ENCODE data around the gene VTN.

VTN gene

GRCh38 chr17:28368306-28368831 lies 1.7 kb downstream of the VTN start:
- no peak for DNase-seq

GRCh38 chr17:28367641-28368305 lies 2.3 kb downstream of the VTN start:
- no peak for DNase-seq

- DNase-seq, result no peak
These were observed 3.5 kb downstream of the VTN start for GRCh38 chr17:28366605-28367004.

- DNase-seq, result no peak
These were observed 4.6 kb downstream of the VTN start for GRCh38 chr17:28365487-28365886.

- DNase-seq, result no peak
These were observed 5.3 kb downstream of the VTN start, which contains the start of gene SEBOX for GRCh38 chr17:28364665-28365363. SEBOX (minus strand) TSS chr17:28365199; CDS start chr17:28365151, 48 bp downstream.

- DNase-seq, result no peak
These were observed 6.1 kb downstream of the VTN start for GRCh38 chr17:28363776-28364650.

- no peak for DNase-seq
These were observed 6.9 kb downstream of the VTN start for GRCh38 chr17:28363186-28363585.

- no peak for DNase-seq
These were observed 12.3 kb downstream of the VTN start for GRCh38 chr17:28357901-28358197.

GRCh38 chr17:28357061-28357900 lies 12.8 kb downstream of the VTN start, which contains the start of gene POLDIP2:
POLDIP2 (minus strand) TSS chr17:28357527; CDS start chr17:28357448, 79 bp downstream.
- peak; percentile 92 for DNase-seq

- DNase-seq, result no peak
These were observed 19.8 kb downstream of the VTN start for GRCh38 chr17:28350271-28350670.

GRCh38 chr17:28348979-28349378 lies 21.1 kb downstream of the VTN start:
- no peak for DNase-seq

GRCh38 chr17:28347261-28347891 lies 22.7 kb downstream of the VTN start:
- no peak for DNase-seq

- no peak for DNase-seq
These were observed 23.3 kb downstream of the VTN start for GRCh38 chr17:28346746-28347246.

GRCh38 chr17:28346199-28346580 lies 23.9 kb downstream of the VTN start:
- no peak for DNase-seq

GRCh38 chr17:28345419-28346198 lies 24.5 kb downstream of the VTN start:
- no peak for DNase-seq

- no peak for DNase-seq
These were observed 25.6 kb downstream of the VTN start for GRCh38 chr17:28344435-28344901.

- no peak for DNase-seq
These were observed 26.1 kb downstream of the VTN start for GRCh38 chr17:28344011-28344410.

GRCh38 chr17:28343491-28343932 lies 26.6 kb downstream of the VTN start:
- DNase-seq, result no peak

- DNase-seq, result no peak
These were observed 27.8 kb downstream of the VTN start for GRCh38 chr17:28342313-28342712.

- DNase-seq, result no peak
These were observed 28.6 kb downstream of the VTN start for GRCh38 chr17:28341516-28341915.

GRCh38 chr17:28340374-28340773 lies 29.7 kb downstream of the VTN start:
- no peak for DNase-seq

All from NCI-H146 (cell line).